Fibroblast of skin of right biceps (primary cell): ENCODE results near the gene AGAP1.

ENCODE experiments used
- DNase-seq: peaks from one replicate; pipeline ENCODE4 v3.0.0-alpha.2; 2013

The AGAP1 gene

GRCh38 chr2:235573331-235574221 is 79.7 kb downstream of the AGAP1 start:
- no peak for DNase-seq

- no peak for DNase-seq
Observed at GRCh38 chr2:235575431-235575830, 81.6 kb downstream of the AGAP1 start.

DNA sequence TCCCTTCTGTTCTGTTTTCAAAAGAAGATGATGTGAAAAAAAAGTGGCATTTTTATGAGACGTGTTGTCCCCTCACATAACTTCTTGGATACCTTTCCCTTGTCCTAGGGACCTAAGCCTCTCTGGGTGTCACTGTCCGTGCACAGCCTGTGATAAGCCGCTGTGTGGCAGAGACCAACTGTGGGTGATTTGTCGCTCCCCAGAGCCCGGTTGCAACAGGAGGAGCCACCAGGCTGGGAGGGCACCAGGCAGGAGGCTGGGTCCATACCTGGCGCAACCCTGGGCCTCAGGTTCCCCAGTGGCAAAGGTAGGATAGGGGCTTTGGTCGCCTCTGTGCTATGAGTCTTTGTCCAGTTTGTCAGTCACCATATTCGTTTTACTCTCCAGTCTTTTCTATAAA is 82.1 kb downstream of the AGAP1 start:
- no peak for DNase-seq

GRCh38 chr2:235576337-235576910 is 82.6 kb downstream of the AGAP1 start:
- no peak for DNase-seq

- DNase-seq: no peak
Observed at GRCh38 chr2:235577404-235578330, 83.8 kb downstream of the AGAP1 start.

- no peak for DNase-seq
Observed at GRCh38 chr2:235579128-235579527, 85.3 kb downstream of the AGAP1 start.

DNA sequence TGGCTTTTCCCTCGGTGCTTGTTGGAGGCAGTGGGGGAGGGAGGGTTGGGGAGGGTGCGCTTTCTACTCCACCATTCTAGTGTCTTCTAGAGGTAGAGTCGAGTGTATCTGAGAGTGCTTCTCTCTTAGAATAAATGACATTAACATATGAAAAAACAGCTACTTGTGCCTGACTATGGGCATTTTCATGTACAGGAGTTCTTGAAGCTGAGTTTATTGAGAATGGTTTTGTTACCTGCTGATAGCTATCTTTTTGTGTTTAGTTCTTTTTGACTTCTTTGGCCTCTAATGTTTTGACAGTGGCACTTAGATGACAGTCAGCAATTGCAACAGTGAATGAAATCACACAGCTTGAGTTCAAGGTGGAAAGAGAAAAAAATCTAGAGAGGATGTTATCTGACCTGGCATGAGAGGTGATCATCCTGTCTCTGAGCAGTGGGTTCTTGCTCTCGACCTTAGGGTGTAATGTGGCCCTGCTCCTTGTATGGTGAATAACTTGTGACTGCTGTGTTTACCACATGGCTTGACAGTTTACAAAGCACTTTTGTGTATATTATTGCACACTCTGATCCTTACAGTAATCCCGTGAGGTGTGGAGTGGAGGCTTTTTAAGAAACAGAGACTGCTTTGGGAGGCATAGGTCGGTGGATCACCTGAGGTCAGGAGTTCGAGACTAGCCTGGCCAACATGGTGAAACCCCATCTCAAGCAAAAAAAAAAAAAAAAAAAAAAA is 86.7 kb downstream of the AGAP1 start:
- DNase-seq: no peak

- no peak for DNase-seq
Observed at GRCh38 chr2:235582081-235582686, 88.3 kb downstream of the AGAP1 start.

GRCh38 chr2:235582729-235583128 is 88.9 kb downstream of the AGAP1 start:
- no peak for DNase-seq

DNA sequence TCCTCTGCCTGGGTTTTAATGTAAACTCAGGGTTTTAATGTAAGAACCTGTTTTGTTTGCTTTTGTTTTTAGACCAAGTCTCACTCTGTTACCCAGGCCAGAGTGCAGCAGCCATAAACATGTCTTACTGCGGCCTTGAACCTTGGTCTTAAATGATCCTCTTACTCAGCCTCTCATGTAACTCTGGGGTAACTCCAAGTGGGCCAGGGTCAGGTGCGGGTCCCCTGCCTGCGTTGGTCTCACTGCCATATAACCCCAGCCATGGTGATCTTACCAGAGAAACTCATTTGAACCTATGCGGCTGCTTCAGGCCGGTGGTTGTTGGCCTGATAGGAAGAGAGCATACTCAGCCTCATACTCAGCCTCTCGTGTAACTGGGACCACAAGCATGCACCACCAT is 89.3 kb downstream of the AGAP1 start:
- DNase-seq: no peak

- DNase-seq: no peak
Observed at GRCh38 chr2:235583925-235584637, 90.2 kb downstream of the AGAP1 start.

- DNase-seq: no peak
Observed at GRCh38 chr2:235584638-235585007, 90.8 kb downstream of the AGAP1 start.

GRCh38 chr2:235587202-235587601 is 93.4 kb downstream of the AGAP1 start:
- DNase-seq: peak; percentile 10

DNA sequence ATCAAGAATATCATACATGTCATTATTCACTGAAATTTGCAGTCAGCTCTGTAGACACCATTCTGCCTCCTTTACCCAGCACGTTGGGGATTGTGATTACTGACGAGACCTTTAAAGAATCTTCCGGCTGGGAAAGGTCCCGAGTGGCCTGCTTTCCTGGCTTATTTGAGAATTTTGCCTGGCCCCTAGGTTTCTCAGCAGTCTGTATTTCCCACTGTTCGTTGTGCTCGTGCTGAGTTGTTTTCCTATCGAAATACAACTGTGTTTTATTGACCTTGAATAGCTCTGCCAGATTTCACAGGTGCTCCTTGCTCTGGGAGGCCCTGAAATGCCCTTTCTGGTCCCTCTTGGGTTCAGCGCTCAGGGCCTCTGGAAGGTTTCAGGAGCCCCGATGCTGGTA is 94.9 kb downstream of the AGAP1 start:
- DNase-seq: no peak

DNA sequence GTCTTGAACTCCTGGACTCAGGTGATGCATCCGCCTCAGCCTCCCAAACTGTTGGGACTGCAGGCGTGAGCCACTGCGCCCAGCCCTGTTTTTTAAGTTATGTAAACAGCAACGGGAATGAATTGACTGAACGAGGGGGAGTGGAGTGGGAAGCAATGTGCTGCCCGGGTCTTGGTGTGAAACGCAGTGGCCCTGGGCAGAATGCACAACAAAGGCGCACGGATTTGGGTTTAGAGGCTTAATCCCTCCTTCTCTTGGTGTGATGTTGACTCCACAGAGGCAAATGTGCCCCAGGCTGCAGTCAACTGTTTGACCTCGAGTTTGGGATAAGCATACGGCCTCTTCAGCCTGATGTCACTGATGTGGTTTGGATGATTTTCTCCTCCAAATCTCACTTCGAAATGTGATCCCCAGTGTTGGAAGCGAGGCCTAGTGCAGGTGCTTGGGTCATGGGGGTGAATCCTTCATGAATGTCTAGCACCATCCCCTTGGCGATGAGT is 97.4 kb downstream of the AGAP1 start:
- DNase-seq: no peak

DNA sequence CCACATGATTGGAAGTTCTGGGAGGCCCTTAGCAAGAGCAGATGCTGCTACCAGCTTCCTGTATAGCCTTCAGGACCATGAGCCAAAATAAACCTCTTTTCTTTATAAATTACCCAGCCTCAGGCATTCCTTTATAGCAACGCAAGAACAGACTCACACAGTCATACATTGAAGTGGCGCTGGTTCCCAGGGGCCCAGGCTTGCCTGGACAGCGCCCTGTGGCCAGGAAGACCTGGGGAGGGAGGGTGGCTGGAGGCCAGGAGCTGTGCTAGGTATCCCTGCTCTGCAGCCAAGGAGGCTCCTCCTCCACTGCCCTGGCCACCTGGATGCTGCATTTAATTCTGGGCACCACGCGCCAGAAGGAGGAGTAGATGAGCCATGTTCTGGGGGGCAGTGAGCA is 98.1 kb downstream of the AGAP1 start:
- peak; percentile 32 for DNase-seq

DNA sequence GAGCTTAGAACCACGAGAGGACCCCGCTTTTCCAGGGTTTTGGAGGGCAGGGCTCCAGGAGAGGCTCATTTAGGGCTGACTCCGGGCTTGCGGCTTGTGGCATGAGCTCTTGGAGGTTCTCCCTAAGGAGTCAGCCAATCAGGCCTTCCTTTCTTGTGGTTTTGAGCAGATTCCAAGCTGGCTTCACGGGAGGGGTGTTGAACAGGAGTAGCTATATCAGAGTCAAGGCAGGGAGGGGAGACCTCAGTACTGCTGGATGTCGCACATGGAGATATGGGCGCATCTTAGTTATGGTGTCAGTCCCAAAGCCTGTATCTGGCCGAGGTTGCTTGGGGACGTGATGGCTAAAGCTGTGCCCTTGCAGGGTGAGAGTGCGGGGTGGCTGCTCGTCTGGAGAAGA is 98.6 kb downstream of the AGAP1 start:
- peak; percentile 38 for DNase-seq

- DNase-seq: no peak
Observed at GRCh38 chr2:235592836-235593235, 99.0 kb downstream of the AGAP1 start.

- DNase-seq: peak; percentile 76
Observed at GRCh38 chr2:235594041-235594440, 100.2 kb downstream of the AGAP1 start.

DNA sequence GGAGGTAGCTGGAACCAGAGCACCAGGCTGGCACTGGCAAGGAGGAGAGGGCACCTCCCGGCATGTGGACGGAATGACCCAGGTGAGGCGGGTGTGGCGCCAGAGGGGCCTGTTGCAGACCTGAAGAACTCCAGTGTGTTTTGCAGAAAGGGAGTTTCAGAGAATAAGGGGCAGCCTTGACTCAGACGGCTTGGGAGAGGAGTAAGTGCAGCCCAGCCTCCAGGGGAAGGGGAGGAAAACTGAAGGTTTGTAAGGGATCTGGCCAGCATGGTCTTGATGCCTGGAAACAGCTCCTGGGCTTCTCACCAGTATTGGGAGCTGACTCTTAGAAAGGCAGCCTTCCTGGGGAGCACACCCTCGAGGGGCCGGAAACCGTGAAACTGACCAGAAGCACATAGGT is 101.1 kb downstream of the AGAP1 start:
- DNase-seq: no peak

GRCh38 chr2:235595422-235596010 is 101.7 kb downstream of the AGAP1 start:
- DNase-seq: peak; percentile 67
